Activated T-cell treated with anti-CD3 and anti-CD28 coated beads for 1 hour (primary cell): ENCODE results near the gene LAT.

Experiments
- DNase-seq: peaks from one replicate; pipeline ENCODE4 v3.0.0-alpha.2; 2020; ENCODE audit warnings: low read depth

The LAT gene

DNA sequence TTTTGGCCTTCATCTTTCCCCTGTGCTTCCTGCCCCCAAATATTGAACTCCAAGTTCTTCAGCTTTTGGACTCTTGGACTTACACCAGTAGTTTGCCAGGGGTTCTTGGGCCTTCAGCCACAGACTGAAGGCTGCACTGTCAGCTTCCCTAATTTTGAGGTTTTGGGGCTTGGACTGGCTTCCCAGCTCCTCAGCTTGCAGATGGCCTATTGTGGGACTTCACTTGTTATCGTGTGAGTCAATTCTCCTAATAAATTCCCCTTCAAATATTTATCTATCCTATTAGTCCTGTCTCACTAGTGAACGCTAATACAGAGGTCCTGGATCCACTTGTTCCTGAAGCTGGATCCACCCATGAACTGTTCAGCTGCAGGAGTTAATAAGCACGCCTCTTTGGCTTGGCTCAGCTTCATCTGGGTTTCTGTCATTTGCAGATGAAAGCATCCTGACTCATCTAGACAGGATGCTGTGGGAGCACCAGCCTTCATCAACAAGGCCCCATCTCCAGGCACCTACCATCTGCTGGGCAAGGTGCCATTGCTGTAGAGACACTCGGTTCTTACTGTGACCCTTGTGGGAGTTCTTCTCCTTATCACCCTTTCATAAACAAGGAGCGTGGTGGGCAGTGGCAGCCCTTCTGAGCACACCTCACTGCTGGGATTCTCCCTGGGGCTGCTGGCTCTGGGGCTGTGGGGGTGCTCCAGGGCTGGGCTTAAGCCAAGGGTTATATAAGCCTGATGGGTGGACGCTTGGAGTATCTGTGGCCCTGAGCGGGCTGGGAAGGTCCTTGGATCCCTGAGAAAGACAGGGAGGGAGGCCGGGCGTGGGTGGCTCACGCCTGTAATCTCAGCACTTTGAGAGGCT, 23.1 kb downstream of the LAT start:
- peak; percentile 57 for DNase-seq

DNA sequence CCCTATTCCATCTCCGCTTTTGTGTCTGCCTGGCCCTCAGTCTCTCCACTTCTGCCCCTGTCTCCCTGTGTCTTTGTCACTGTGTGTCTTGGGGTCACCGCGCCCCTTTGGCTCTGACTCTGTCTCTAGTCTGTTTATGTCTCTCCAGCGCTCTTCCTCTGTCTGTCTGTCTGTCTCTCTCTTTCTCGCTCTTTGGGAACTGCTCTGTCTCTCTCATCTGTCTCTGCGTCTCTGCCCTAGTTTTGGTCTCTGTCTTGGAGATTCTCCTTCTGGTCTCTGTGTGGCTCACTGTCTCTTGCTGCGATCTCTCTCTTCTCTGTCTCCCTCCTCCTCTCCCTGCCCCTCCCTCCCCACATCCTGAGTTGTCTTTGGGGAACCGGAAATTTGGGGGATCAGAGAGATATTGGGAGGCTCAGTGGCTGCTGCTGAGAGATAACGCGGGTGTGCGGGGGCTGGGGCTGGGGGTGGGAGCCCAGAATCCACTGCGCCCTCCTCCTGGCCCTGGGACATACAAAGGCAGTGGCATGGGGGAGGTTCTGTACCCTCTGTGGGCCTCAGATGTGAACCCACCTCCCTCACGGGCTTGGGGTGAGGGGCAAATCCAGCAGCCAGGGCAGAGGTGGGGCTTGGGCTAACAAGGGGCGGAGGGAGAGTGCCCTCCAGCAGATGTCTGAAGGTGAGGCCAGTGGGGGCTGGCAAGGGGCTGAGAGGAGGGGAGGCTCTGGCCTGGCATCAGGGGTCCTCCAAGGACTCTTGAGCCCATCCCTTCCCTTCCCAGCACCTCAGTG, 24.4 kb downstream of the LAT start:
- no peak for DNase-seq

DNA sequence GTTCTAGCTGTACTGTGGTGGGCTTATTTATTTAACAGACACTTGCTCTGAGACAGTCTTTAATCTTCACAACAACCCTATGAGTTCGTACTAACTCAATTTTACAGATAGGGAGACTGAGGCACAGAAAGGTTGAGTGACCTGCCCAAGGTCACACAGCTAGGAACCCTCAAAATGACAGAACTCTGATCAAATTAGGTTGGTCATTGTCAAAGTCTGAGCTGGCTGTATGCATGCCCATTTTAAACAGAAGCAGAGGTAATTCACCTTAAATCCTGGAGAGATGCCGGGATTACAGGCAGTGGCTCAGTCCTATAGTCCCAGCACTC, 24.9 kb downstream of the LAT start:
- DNase-seq, result no peak

DNA sequence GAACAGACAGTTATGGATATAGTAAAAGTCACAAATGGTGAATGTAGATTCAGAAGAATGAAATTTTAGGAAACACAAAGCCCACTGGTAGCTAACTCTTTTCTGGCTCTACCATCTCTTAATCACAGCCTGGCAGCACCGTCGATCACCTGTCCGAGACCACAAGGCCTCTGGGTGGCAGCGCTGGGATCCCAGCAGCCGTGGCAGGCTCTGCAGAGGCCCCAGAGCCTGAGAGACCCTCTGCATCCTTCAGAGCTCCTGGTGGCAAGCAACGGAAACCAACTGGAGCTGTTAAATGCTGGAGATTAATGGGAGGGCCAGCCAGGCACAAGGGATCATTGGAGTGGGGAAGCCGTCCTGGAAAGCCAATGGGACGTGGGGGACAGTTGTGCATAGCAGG, 26.3 kb downstream of the LAT start:
- DNase-seq, result no peak

DNA sequence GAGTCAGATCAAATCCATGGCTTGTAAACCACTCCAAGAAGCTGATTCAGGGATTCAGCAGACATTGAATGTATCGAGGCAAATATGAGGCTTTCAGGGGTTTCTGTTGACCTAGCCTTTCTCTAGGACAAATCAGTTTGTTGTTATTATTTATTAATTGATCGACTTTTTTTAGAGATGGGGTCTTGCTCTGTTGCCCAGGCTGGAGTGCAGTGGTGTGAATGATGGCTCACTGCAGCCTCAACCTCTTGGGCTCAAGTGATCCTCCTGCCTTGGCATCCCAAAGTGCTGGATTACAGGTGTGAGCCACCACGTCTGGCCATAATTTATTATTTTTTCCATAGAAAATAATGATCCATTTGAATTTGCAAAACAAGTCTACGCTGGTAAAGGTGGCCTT, 27.0 kb downstream of the LAT start:
- DNase-seq, result no peak

DNA sequence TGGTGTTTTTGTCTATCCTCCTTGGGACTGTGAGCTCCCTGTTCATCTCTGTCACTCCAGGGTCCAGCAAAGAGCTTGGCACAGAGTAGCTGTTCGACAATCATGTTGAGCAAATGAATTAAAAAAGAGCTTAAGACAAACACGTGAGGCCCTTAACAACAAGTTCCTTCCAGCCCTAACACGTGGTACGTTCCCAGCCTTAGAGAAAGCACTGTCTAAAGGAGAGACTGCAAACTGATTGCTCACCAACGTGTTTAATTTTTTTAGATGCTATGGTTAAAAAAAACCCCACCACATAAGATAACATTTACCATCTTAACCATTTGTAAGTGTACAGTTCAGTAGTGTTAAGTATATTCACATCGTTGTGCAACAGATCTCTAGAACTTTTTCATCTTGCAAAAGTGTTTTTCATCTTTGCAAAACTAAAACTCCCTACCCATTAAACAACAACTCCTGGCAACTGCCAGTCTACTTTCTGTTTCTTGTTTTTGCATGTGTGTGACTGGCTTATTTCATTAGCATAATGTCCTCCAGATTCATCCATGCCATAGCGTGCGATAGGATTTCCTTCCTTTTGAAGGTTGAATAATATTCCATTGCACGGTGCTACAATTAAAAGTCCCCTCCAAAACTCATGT, 28.2 kb downstream of the LAT start:
- DNase-seq, result no peak

DNA sequence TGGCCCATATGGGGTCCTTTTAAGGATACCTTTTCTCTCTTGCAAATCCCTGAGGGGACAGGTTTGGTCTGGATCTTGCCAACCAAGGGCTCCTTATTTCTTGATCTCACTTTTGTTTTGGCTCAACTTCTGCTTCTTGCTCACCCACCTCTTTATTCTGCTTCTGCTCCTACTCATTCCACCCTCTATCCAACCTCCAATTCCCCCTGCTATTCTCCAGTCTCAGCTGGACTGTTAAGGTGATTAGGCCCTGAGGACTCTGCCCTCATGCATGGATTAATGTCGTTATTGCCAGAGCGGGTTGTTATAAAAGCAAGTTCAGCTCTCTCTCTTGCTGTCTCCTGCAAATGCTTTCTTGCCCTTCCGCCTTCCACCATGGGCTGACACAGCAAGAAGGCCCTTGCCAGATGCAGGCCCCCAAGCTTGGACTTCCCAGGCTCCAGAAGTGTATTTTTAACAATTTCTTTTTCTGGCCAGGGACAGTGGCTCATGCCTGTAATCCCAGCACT, 29.8 kb downstream of the LAT start:
- no peak for DNase-seq

DNA sequence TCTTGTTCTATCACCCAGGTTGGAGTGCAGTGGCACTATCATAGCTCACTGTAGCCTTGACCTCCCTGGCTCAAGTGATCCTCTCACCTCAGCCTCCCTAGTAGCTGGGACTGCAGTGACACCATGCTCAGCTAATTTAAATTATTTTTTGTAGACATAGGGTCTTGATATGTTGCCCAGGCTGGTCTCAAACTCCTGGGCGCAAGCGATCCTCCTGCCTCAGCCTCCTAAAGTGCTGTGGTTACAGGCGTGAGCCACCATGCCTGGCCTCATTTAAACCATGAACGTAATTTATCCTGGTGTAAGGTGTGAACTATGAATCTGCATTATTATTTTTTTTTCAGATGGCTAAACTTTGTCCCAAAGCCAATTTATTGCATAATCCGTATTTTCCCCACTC, 37.3 kb downstream of the LAT start:
- no peak for DNase-seq

DNA sequence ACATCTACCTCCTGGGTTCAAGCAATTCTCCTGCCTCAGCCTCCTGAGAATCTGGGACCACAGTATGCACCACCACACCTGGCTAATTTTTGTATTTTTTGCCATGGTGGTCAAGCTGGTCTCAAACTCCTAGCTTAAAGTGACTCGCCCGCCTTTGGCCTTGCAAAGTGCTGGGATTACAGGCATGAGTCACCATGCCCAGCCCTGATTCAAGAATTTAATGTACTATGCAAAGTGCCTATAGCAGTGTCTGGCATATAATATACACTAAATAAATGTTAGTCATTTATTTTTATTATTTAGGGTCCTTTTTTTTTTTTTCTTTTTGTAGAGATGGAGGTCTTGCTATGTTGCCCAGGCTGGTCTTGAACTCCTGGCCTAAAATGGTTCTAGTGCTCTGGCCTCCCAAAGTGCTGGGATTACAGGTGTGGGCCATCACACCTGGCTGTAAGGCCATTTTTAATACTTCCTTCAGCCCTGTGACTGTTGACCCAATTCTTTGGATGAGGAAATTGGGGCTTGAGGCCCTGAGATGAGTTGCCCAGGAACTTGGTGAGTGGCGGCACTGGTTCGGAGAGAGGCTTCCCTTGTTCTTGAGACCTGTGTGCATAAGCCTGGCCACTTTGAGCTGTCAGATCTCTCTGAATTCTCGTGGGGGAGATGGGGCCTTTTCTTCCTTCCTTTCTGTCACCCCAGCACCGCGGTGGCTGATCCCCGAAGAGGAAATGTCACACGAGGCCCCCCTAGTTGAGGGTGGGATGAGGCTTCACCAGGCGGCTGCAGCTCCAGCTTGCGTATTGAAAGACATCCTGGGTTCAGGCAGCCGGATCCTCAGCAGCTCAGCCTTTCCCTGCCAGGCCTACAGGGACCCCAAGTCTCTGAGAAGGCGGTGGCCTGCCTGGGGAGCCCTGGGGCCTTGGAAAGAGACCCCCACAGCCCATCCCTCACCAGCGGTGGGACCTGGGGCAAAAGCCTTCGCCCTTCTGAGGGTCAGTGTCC, 38.7 kb downstream of the LAT start:
- DNase-seq, result no peak

DNA sequence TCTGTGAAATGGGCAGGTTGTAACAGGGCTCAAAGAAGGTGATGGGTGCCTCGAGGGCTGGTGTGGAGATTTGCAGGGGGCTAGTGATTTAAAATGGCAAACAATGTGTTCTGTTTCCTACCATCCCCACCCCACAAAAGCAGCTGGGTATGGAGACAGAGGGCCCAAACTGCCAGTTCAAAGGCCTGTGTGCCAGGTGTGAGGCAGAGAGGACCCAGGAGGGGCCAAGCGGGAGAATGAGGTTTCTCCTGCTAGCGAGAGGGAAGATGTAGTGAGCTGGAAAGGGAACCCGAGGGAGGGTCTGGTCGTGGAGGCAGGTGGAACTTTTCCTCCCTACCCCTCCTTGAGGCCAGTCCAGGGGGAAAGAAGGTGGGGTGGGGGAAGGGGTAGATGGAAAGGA, 39.4 kb downstream of the LAT start:
- DNase-seq, result no peak

DNA sequence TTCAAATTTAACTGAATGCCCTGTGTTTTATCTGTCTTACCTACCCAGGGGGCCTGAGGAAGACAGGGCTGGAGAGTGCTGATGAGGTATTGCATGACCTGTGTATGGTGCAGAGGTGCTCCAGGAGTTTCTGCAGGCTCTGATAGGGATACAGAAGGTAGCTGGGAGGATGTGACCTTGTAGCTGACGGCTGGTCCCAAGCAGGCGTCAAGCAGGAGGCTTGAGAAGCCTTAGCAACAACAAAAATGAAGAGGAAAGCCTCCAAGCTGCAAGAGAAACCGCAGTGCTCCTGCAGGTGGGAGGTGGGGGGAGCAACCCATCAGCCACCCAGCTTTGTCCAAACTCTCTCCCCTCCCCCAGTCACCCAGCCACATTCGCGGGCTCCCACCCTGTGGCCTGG, 40.4 kb downstream of the LAT start:
- no peak for DNase-seq

DNA sequence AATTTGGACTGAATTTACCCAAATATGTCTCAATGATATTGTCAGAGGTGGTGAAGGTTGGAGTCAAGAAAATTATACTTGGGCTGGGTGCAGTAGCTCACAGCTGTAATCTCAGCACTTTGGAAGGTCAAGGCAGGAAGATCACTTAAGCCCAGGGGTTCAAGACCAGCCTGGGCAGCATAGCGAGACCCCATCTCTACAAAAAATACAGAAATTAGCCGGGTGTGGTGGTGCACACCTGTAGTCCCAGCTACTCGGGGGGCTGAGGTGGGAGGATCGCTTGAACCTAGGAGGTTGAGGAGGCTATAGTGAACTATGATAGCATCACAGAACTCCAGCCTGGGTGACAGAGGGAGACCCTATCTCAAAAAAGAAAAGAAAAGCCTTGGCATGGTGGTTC, 40.9 kb downstream of the LAT start:
- DNase-seq, result no peak

DNA sequence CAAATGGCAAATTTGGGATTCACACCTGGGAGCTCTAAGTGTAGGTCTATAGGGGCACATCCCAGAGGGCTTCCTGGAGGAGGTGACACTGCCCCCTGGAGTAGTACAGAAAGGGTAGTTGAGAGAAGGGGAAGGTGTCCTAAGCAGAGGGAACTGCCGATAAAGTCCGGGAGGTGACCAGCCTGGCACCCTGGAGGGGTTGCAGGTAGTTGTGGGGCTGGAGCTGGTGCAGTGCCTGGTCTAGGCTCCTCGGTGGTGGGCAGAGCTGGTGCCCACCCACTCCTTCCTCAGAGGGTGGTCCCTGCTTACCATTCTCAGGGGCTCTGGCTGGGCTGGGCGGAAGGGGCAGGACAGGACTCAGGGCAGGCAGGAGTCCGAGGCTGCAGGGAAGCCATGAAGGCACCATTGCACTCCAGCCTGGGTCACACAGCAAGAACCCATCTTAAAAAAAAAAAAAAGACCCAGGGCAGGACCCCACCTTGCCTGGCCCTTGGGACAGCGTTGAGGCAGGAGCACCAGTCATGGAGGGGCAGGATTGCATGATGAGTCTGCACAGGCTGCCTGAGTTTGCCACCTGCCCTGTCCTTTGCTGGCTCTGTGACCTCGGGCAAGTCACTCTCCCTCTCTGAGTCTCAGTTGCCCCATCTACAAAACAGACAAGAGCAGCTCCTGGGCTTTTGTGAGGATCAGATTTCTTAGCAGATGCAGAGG, 43.8 kb downstream of the LAT start:
- no peak for DNase-seq

DNA sequence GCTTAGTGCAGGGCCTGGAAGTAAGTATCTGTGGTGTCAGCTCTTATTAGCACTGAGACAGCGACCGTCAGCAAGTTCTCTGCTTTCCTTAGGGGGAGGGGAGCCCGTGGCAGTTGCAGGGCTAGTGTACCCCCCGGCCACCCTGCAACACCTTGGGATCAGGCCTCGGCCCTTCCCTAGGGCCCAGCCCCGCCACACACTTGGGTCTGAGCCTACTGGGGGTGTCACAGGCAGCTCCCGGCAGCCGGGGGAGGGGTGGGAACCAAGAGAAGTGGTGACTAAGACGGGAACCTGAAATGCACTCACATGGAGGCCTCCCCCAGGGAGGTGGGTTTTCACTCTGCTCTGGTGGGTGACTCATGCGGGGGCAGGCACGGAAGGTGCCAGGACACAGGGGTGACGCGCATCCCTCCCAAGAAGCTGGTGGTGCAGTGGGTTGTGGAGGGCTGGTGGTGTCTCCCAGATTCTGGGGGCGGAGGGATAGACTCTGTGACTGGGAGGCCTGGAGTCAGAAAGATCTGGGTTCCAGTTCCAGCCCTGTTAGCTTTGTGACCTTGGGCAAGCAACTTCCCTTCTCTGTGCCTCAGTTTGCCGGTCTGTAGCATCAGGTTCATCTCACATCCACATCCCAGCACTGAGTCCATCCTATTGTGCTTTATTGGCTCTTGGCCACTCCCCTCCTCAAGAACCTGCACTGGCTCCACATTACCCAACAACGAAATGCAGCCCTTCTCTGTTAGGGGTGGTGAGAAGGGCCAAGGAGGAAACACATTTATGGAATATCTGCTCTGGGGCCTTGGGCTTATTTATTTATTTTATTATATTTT, 44.5 kb downstream of the LAT start:
- DNase-seq, result peak; percentile 64

DNA sequence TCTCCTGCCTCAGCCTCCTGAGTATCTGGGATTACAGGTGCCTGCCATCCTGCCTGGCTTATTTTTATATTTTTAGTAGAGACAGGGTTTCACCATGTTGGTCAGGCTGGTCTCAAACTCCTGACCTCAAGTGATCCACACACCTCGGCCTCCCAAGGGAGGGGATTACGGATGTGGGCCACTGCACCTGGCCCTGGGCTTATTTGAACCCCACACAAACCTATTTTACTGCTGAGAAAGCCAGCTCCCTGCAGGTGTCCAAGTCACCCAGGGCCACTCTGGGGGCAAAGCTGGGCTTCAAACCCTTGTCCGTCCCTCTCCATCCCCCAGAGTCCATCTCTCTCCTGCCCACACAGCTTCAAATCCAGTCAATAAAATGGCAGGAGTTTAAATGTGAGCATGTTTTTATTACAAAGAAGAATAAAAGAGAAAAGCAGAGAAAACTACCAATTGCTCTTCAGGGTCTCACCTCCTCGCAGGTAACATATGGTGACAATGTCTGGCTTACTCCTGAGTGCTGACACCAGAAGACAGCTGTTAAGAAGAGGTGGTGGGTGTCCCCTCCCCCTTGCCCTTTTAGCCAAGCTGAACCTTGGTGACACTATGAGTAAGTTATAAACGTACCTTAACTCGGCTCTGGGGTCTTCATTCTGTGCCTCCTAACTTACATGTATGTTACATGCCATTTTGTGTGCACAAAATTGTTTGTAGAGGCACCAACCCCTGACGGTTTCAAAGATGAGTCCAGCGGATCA, 45.4 kb downstream of the LAT start:
- no peak for DNase-seq
